ENCODE data around the gene BACE2.
"Not testable (repeated sequence)": the region's sequence is repeated elsewhere in the genome, so short reads cannot be mapped to it uniquely, and the experiment has no call there.

Gene BACE2

DNA sequence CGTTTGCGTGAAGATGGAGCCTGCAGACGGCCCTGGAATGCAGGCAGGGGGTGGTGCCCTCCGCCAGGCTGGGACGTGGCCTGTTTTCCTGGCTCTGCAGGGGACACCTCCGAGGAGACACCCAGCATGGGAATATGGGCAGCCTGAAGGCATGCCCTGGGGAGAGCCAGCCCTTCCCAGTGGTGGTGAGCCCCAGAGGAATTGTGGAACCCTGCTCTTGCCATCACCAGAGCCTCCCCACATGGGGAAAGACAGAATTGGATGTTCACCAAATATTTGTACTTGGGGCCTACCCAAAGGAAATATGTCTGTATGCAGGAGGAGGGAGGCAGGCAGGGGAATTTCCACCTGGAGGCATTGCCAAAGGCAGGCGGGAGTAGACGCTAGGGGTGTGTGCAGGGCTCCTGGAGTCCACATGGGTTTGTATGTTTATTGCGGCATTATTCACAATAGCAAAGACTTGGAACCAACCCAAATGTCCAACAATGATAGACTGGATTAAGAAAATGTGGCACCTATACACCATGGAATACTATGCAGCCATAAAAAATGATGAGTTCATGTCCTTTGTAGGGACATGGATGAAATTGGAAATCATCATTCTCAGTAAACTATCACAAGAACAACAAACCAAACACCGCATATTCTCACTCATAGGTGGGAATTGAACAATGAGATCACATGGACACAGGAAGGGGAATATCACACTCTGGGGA, 70.3 kb downstream of the BACE2 start:
- H3K9me3 ChIP-seq (ENCODE audit: control insufficient read depth, low read length); H3K9ac ChIP-seq (ENCODE audit: low read length): not testable (repeated sequence)

DNA sequence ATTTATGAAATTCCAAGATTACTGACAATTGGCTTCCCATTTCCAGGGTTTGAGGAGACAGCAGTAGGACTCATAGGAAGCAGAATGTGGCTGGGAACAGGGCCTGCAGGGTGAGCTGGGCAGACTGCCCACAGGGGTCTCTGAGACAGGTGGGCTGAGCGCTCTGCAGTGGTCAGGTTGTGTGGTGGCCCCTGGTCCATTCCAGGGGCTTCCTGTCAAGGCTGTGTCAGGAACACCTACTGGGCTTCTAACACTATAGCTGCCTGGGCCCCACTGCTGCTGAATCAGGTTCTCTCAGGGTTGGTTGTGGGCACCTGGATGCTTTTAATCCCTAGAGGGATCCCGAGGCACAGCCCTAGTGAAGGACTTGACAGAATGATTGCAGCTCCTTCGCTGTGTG, 72.1 kb downstream of the BACE2 start:
- no peaks in the 10 kb centered on the region for H3K9me3 ChIP-seq (ENCODE audit: control insufficient read depth, low read length)
- peaks cover 11% of the 10 kb centered on the region for H3K36me3 ChIP-seq (ENCODE audit: control insufficient read depth, insufficient read depth, low read length)
- H3K27me3 ChIP-seq (ENCODE audit: control insufficient read depth, insufficient read depth, low read length) = no peaks in the 10 kb centered on the region
- H3K9ac ChIP-seq (ENCODE audit: low read length) = no peak overlapping the region
- H3K4me1 ChIP-seq (ENCODE audit: control insufficient read depth, insufficient read depth, low read length) = peaks cover 5% of the 10 kb centered on the region
- H3K4me3 ChIP-seq (ENCODE audit: low read length) = no peak overlapping the region

More for the DNA sequence above, 70.3 kb downstream of the BACE2 start:
- not testable (repeated sequence) for H3K4me1 ChIP-seq (ENCODE audit: control insufficient read depth, insufficient read depth, low read length); H3K27me3 ChIP-seq (ENCODE audit: control insufficient read depth, insufficient read depth, low read length); H3K4me3 ChIP-seq (ENCODE audit: low read length)
- peaks cover 11% of the 10 kb centered on the region for H3K36me3 ChIP-seq (ENCODE audit: control insufficient read depth, insufficient read depth, low read length)

DNA sequence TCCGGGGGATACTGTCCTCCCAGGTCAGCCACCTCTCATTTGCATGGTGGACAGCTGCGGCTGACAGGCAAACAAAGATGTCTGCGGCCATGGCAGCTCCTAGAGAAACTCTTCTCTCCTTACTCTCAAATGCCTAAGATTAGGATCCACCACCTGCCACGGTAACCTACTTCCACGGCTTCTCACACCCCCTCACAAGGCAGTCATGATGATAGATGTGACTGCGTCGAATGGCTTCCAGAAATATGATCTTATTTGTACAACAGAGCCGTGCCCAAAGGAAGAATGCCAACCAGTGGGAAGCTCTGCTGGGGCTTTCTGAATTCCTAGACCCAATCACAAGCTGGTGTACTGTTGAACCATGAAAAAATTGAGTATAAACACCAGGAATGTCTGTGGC, 73.4 kb downstream of the BACE2 start:
- H3K36me3 ChIP-seq (ENCODE audit: control insufficient read depth, insufficient read depth, low read length) = peaks cover 11% of the 10 kb centered on the region
- H3K9ac ChIP-seq (ENCODE audit: low read length) = no peak overlapping the region
- H3K27me3 ChIP-seq (ENCODE audit: control insufficient read depth, insufficient read depth, low read length) = no peaks in the 10 kb centered on the region
- no peak overlapping the region for H3K4me3 ChIP-seq (ENCODE audit: low read length)
- H3K9me3 ChIP-seq (ENCODE audit: control insufficient read depth, low read length) = no peaks in the 10 kb centered on the region
- H3K4me1 ChIP-seq (ENCODE audit: control insufficient read depth, insufficient read depth, low read length) = peaks cover 5% of the 10 kb centered on the region

DNA sequence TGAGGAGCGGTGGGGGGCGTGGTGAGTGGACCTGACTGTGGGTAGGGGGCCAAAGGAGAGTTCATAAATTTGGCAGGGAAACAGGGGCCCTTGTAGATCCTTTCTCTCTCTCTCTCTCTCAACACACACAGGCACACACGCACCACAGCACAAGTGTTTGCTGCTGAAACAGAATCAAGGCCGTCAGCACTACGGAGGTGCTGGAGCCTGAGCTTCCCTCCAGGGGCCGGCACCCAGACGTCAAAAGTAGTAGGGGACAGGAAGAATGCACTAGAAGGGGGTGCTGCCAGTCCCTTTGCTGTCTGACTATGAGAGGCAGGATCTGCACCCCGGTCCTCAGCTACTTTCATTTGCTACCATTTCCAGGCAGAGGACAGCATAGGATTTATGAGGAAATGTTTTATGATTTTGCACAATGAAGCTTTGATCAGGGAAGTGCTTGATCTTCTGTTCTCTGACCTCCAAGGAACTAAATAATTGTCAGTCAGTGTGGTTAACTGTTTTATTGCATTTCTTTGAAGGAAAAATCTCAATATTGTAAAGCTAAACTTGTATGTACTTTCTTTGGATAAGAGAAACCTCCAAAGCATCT, 74.4 kb downstream of the BACE2 start:
- Histone ChIP-seq H3K9ac (ENCODE audit: low read length) (no peak overlapping the region), H3K36me3 (ENCODE audit: control insufficient read depth, insufficient read depth, low read length) (peaks cover 14% of the 10 kb centered on the region)

DNA sequence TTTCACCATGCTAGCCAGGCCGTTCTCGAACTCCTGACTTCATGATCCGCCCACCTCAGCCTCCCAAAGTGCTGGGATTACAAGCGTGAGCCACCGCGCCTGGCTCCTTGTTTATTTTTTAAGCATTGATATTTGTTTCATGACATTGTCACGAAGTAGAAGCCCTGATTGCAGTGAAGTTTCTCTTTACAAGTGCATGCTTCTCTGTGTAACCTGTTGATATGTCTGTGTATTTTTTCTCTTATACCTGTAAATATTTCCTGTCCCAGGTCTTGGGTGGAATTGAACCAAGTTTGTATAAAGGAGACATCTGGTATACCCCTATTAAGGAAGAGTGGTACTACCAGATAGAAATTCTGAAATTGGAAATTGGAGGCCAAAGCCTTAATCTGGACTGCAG, 75.1 kb downstream of the BACE2 start:
- no peaks in the 10 kb centered on the region for H3K9me3 ChIP-seq (ENCODE audit: control insufficient read depth, low read length)
- H3K4me3 ChIP-seq (ENCODE audit: low read length) = no peak overlapping the region
- no peak overlapping the region for H3K9ac ChIP-seq (ENCODE audit: low read length)
- H3K27me3 ChIP-seq (ENCODE audit: control insufficient read depth, insufficient read depth, low read length) = no peaks in the 10 kb centered on the region
- peaks cover 12% of the 10 kb centered on the region for H3K36me3 ChIP-seq (ENCODE audit: control insufficient read depth, insufficient read depth, low read length)
- peaks cover 19% of the 10 kb centered on the region for H3K4me1 ChIP-seq (ENCODE audit: control insufficient read depth, insufficient read depth, low read length)

More for the DNA sequence above, 74.4 kb downstream of the BACE2 start:
- Histone ChIP-seq H3K4me1 (ENCODE audit: control insufficient read depth, insufficient read depth, low read length) (peaks cover 13% of the 10 kb centered on the region), H3K27me3 (ENCODE audit: control insufficient read depth, insufficient read depth, low read length) (no peaks in the 10 kb centered on the region), H3K4me3 (ENCODE audit: low read length) (no peak overlapping the region), H3K9me3 (ENCODE audit: control insufficient read depth, low read length) (no peaks in the 10 kb centered on the region)

DNA sequence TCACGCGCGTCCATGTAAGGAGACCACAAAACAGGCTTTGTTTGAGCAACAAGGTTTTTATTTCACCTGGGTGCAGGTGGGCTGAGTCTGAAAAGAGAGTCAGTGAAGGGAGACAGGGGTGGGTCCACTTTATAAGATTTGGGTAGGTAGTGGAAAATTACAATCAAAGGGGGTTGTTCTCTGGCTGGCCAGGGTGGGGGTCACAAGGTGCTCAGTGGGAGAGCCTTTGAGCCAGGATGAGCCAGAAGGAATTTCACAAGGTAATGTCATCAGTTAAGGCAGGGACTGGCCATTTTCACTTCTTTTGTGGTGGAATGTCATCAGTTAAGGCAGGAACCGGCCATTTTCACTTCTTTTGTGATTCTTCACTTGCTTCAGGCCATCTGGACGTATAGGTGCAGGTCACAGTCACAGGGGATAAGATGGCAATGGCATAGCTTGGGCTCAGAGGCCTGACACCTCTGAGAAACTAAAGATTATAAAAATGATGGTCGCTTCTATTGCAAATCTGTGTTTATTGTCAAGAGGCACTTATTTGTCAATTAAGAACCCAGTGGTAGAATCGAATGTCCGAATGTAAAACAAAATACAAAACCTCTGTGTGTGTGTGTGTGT, 76.4 kb downstream of the BACE2 start:
- not testable (repeated sequence) for H3K4me3 ChIP-seq (ENCODE audit: low read length); H3K9ac ChIP-seq (ENCODE audit: low read length); H3K9me3 ChIP-seq (ENCODE audit: control insufficient read depth, low read length); H3K27me3 ChIP-seq (ENCODE audit: control insufficient read depth, insufficient read depth, low read length)
- H3K36me3 ChIP-seq (ENCODE audit: control insufficient read depth, insufficient read depth, low read length) = peaks cover 15% of the 10 kb centered on the region
- peaks cover 27% of the 10 kb centered on the region for H3K4me1 ChIP-seq (ENCODE audit: control insufficient read depth, insufficient read depth, low read length)

DNA sequence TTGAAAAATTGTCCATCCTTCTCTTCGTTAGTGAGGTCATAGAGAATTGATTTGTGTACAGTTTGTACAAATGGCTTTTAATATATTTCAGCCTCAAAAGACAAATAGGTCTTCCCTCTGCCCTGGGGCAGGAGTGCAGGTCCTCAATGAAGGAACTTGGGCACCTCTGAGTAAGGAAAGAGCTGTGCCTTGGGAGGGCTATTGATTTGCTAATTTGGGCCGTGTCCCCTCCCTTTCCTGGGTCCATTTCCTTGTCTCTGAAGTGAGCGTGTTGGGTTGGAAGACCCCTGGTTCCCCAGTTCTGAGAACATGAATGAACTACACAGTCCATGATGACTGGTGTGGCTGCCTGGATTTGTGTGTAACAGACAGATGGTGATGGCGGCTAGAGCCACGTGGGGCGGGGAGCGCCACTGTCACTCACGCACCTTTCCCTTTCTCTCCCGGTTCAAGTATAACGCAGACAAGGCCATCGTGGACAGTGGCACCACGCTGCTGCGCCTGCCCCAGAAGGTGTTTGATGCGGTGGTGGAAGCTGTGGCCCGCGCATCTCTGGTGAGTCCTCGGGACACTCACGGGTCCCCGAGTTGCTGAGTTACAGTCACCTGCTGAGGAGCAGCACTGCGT, 77.7 kb downstream of the BACE2 start:
- Histone ChIP-seq H3K36me3 (ENCODE audit: control insufficient read depth, insufficient read depth, low read length) (peaks cover 15% of the 10 kb centered on the region), H3K9me3 (ENCODE audit: control insufficient read depth, low read length) (no peaks in the 10 kb centered on the region)

DNA sequence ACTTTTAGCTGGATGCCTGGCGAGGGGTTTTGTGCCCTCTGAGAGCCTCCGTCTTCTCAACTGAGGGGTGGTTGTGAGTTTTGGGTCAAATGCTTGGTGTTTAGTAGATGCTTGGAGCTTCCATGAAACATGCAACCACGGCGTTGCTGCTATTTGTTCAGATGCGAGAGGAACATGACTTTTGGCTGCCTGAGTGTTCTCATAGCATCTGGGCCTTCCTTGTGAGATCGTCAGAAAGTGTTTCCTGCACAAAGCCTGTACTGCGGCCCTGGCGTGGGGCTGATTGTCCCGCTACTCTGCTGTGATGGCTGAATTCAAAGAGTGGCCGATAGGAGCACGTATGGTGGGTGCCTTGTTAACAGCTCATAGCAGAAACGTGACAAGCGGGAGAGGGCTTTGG, 78.8 kb downstream of the BACE2 start:
- H3K9me3 ChIP-seq (ENCODE audit: control insufficient read depth, low read length) = no peaks in the 10 kb centered on the region
- no peaks in the 10 kb centered on the region for H3K27me3 ChIP-seq (ENCODE audit: control insufficient read depth, insufficient read depth, low read length)
- no peak overlapping the region for H3K4me3 ChIP-seq (ENCODE audit: low read length)
- peaks cover 34% of the 10 kb centered on the region for H3K4me1 ChIP-seq (ENCODE audit: control insufficient read depth, insufficient read depth, low read length)
- peaks cover 14% of the 10 kb centered on the region for H3K36me3 ChIP-seq (ENCODE audit: control insufficient read depth, insufficient read depth, low read length)
- H3K9ac ChIP-seq (ENCODE audit: low read length) = no peak overlapping the region

More for the DNA sequence above, 77.7 kb downstream of the BACE2 start:
- no peak overlapping the region for H3K9ac ChIP-seq (ENCODE audit: low read length)
- H3K4me3 ChIP-seq (ENCODE audit: low read length) = no peak overlapping the region
- H3K4me1 ChIP-seq (ENCODE audit: control insufficient read depth, insufficient read depth, low read length) = peaks cover 38% of the 10 kb centered on the region
- H3K27me3 ChIP-seq (ENCODE audit: control insufficient read depth, insufficient read depth, low read length) = no peaks in the 10 kb centered on the region

DNA sequence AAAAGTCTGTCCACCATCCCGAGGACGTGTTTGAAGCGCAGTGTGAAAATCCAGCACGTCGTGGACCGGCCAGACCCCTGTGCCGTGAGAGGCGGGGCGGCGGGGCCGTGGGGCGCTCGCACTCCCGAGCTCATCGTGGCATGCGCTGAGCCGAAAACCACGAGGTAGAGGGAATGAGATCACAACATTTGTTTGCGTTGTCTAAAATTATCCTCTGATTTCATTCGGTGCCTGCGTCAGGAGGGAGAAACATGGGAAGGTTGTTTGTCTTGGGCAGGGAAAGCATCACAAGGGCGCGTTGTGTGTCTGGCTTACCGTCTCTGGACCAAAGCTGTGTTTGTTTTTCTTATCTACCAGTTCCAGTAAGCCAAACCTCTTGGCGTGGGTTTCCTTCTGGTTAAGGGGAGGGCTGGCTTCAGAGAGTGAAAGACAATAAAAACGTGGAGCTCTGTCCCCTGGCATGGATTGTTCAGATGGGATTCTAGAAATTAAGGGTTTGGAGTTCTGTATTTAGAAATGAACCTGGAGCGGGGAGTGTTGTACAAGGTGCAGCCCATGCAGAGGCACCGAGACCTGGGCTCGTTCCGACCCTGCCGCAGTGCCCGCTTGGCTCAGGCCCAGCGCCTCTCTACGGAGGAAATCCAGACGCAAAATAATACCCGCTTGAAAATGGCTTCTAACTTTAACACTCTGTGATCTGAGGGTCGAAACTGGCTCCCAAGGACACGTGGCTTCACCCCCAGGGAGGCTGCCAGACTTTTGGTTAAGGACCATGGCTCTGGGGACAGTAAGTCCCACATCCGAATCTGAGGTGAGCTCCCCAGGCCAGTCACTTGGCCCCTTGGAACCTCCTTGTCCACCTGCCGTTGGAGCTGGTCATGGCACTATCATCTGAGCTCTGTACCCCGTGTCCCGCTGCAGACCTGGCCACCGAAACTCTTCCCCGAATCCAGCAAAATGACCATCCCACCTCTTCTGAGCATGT, 79.9 kb downstream of the BACE2 start:
- Histone ChIP-seq H3K36me3 (ENCODE audit: control insufficient read depth, insufficient read depth, low read length) (peaks cover 14% of the 10 kb centered on the region), H3K9me3 (ENCODE audit: control insufficient read depth, low read length) (no peaks in the 10 kb centered on the region), H3K4me3 (ENCODE audit: low read length) (no peak overlapping the region), H3K27me3 (ENCODE audit: control insufficient read depth, insufficient read depth, low read length) (no peaks in the 10 kb centered on the region), H3K4me1 (ENCODE audit: control insufficient read depth, insufficient read depth, low read length) (peaks cover 34% of the 10 kb centered on the region), H3K9ac (ENCODE audit: low read length) (peak overlapping the region; percentile 55)

DNA sequence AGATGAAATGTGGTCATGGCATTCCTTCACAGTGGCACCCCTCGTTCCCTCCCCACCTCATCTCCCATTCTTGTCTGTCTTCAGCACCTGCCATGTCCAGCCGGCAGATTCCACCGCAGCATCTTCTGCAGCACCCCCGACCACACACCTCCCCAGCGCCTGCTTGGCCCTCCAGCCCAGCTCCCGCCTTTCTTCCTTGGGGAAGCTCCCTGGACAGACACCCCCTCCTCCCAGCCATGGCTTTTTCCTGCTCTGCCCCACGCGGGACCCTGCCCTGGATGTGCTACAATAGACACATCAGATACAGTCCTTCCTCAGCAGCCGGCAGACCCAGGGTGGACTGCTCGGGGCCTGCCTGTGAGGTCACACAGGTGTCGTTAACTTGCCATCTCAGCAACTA, 81.5 kb downstream of the BACE2 start:
- H3K4me3 ChIP-seq (ENCODE audit: low read length) = no peak overlapping the region
- H3K9ac ChIP-seq (ENCODE audit: low read length) = no peak overlapping the region
- H3K4me1 ChIP-seq (ENCODE audit: control insufficient read depth, insufficient read depth, low read length) = peaks cover 34% of the 10 kb centered on the region
- no peaks in the 10 kb centered on the region for H3K9me3 ChIP-seq (ENCODE audit: control insufficient read depth, low read length)
- no peaks in the 10 kb centered on the region for H3K27me3 ChIP-seq (ENCODE audit: control insufficient read depth, insufficient read depth, low read length)
- H3K36me3 ChIP-seq (ENCODE audit: control insufficient read depth, insufficient read depth, low read length) = peaks cover 14% of the 10 kb centered on the region

DNA sequence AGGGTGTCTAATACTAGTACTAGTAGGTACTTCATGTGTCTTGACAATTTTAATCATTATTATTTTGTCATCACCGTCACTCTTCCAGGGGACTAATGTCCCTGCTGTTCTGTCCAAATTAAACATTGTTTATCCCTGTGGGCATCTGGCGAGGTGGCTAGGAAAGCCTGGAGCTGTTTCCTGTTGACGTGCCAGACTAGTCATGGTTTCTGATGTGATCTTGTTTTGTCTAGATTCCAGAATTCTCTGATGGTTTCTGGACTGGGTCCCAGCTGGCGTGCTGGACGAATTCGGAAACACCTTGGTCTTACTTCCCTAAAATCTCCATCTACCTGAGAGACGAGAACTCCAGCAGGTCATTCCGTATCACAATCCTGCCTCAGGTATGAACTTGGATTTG, 82.6 kb downstream of the BACE2 start:
- H3K27me3 ChIP-seq (ENCODE audit: control insufficient read depth, insufficient read depth, low read length) = no peaks in the 10 kb centered on the region
- no peaks in the 10 kb centered on the region for H3K9me3 ChIP-seq (ENCODE audit: control insufficient read depth, low read length)
- H3K4me3 ChIP-seq (ENCODE audit: low read length) = no peak overlapping the region
- H3K4me1 ChIP-seq (ENCODE audit: control insufficient read depth, insufficient read depth, low read length) = peaks cover 34% of the 10 kb centered on the region
- no peak overlapping the region for H3K9ac ChIP-seq (ENCODE audit: low read length)
- H3K36me3 ChIP-seq (ENCODE audit: control insufficient read depth, insufficient read depth, low read length) = peaks cover 14% of the 10 kb centered on the region
